ENCODE measurements around the gene LRRC4C. TPM values are rescaled to one million over a fixed set of nuclear protein-coding genes. Genes with fewer than 3 reads are reported as not detected.

The LRRC4C gene
- total and polyA plus RNA-seq, 4 donors = 0.33 to 5.3 (median 0.43) TPM

GRCh38 chr11:41316751-41317150 lies 142.7 kb downstream of the LRRC4C start:
- no peak for DNase-seq
- Histone ChIP-seq H3K4me3 (no peak overlapping the region), H3K27me3 (ENCODE audit: control insufficient read depth in 3 of 3, insufficient read depth in 3 of 3, low read length in 2 of 3) (no peaks in the 10 kb centered on the region), H3K9ac (ENCODE audit: insufficient read depth in 1 of 2, low read length in 2 of 2) (no peak overlapping the region), H3K9me3 (ENCODE audit: control insufficient read depth in 4 of 4, insufficient read depth in 3 of 4, low read length in 3 of 4) (no peaks in the 10 kb centered on the region), H3K4me1 (ENCODE audit: control insufficient read depth in 5 of 5, insufficient read depth in 5 of 5, low read length in 5 of 5) (no peaks in the 10 kb centered on the region), H3K36me3 (ENCODE audit: control insufficient read depth in 4 of 4, insufficient read depth in 4 of 4, low read length in 4 of 4) (no peaks in the 10 kb centered on the region), H3K27ac (ENCODE audit: low read depth in 1 of 2, low read length in 1 of 2) (no peak overlapping the region)
- WGBS, 2 donors = 65 to 81% methylated on average over 2 of the region's 2 CpGs
- TF ChIP-seq CTCF (IDR thresholded peaks at IDR 0.05; ENCODE audit: control extremely low read depth, extremely low read depth) = no peak
- ATAC-seq (ENCODE audit: insufficient read depth, low FRiP score) = no peak

GRCh38 chr11:41313226-41313625 lies 146.2 kb downstream of the LRRC4C start:
- H3K9me3 ChIP-seq (ENCODE audit: control insufficient read depth in 4 of 4, insufficient read depth in 3 of 4, low read length in 3 of 4) = no peaks in the 10 kb centered on the region
- H3K27ac ChIP-seq (ENCODE audit: low read depth in 1 of 2, low read length in 1 of 2) = no peak overlapping the region
- WGBS, 2 donors = 69 to 85% methylated on average over 1 of the region's 1 CpG
- no peaks in the 10 kb centered on the region for H3K27me3 ChIP-seq (ENCODE audit: control insufficient read depth in 3 of 3, insufficient read depth in 3 of 3, low read length in 2 of 3)
- H3K4me1 ChIP-seq (ENCODE audit: control insufficient read depth in 5 of 5, insufficient read depth in 5 of 5, low read length in 5 of 5) = no peaks in the 10 kb centered on the region
- no peak overlapping the region for H3K9ac ChIP-seq (ENCODE audit: insufficient read depth in 1 of 2, low read length in 2 of 2)
- no peaks in the 10 kb centered on the region for H3K36me3 ChIP-seq (ENCODE audit: control insufficient read depth in 4 of 4, insufficient read depth in 4 of 4, low read length in 4 of 4)
- no peak overlapping the region for H3K4me3 ChIP-seq
- DNase-seq (no peak), ATAC-seq (ENCODE audit: insufficient read depth, low FRiP score) (no peak)
- no peak for TF ChIP-seq CTCF (IDR thresholded peaks at IDR 0.05; ENCODE audit: control extremely low read depth, extremely low read depth)

GRCh38 chr11:41309716-41310115 lies 149.7 kb downstream of the LRRC4C start:
- Histone ChIP-seq H3K9me3 (ENCODE audit: control insufficient read depth in 4 of 4, insufficient read depth in 3 of 4, low read length in 3 of 4) (no peaks in the 10 kb centered on the region), H3K27me3 (ENCODE audit: control insufficient read depth in 3 of 3, insufficient read depth in 3 of 3, low read length in 2 of 3) (no peaks in the 10 kb centered on the region), H3K4me1 (ENCODE audit: control insufficient read depth in 5 of 5, insufficient read depth in 5 of 5, low read length in 5 of 5) (no peaks in the 10 kb centered on the region), H3K4me3 (no peak overlapping the region), H3K36me3 (ENCODE audit: control insufficient read depth in 4 of 4, insufficient read depth in 4 of 4, low read length in 4 of 4) (no peaks in the 10 kb centered on the region), H3K9ac (ENCODE audit: insufficient read depth in 1 of 2, low read length in 2 of 2) (no peak overlapping the region), H3K27ac (ENCODE audit: low read depth in 1 of 2, low read length in 1 of 2) (no peak overlapping the region)
- DNase-seq = no peak
- TF ChIP-seq CTCF (IDR thresholded peaks at IDR 0.05; ENCODE audit: control extremely low read depth, extremely low read depth) = no peak
- 76 to 78% methylated on average over 4 of the region's 4 CpGs for WGBS, 2 donors
- no peak for ATAC-seq (ENCODE audit: insufficient read depth, low FRiP score)

- DNase-seq = no peak
- Histone ChIP-seq H3K9ac (ENCODE audit: insufficient read depth in 1 of 2, low read length in 2 of 2) (no peak overlapping the region), H3K27me3 (ENCODE audit: control insufficient read depth in 3 of 3, insufficient read depth in 3 of 3, low read length in 2 of 3) (no peaks in the 10 kb centered on the region), H3K36me3 (ENCODE audit: control insufficient read depth in 4 of 4, insufficient read depth in 4 of 4, low read length in 4 of 4) (no peaks in the 10 kb centered on the region), H3K4me1 (ENCODE audit: control insufficient read depth in 5 of 5, insufficient read depth in 5 of 5, low read length in 5 of 5) (no peaks in the 10 kb centered on the region), H3K4me3 (no peak overlapping the region), H3K9me3 (ENCODE audit: control insufficient read depth in 4 of 4, insufficient read depth in 3 of 4, low read length in 3 of 4) (no peaks in the 10 kb centered on the region), H3K27ac (ENCODE audit: low read depth in 1 of 2, low read length in 1 of 2) (no peak overlapping the region)
- WGBS, 2 donors = 85 to 97% methylated on average over 4 of the region's 4 CpGs
- no peak for ATAC-seq (ENCODE audit: insufficient read depth, low FRiP score)
- TF ChIP-seq CTCF (IDR thresholded peaks at IDR 0.05; ENCODE audit: control extremely low read depth, extremely low read depth) = no peak
These were observed 150.3 kb downstream of the LRRC4C start for GRCh38 chr11:41309111-41309522.

All from lung (tissue), 12 donors.